Loucy (cell line): ENCODE data around the gene REC114.

ENCODE experiments used
- EZH2phosphoT487 ChIP-seq: fragments of 200-600 bp; IDR thresholded peaks from 2 replicates; pipeline ENCODE4 v1.6.1; 2018; ENCODE audit warnings: antibody characterized with exemption, mild to moderate bottlenecking, moderate library complexity, borderline replicate concordance
- TF ChIP-seq, protein P1 (sequence below): fragments of 200-600 bp; sonication (generic); conservative IDR thresholded peaks from 2 replicates; pipeline ENCODE4 v1.5.1; 2014; ENCODE audit warnings: mild to moderate bottlenecking, antibody characterized with exemption, low read length

DNA sequence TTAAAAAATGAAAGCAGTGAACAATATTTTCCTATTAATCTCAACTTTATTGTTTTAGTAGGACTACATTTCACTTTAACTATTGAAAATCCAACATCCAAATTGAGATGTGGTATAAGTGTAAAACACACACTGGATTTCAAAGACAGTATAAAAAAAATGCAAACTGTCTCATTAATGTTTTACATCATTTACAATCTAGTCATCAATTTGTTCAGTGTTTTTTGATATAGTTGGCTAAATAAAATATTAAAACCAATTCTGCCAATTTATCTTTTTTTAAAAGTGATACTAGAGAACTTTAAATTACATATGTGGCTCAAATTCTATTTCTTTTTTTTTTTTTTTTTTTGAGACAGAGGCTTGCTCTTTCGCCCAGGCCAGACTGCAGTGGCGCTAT lies 95.2 kb downstream of the REC114 start:
- TF ChIP-seq, protein P1, sequence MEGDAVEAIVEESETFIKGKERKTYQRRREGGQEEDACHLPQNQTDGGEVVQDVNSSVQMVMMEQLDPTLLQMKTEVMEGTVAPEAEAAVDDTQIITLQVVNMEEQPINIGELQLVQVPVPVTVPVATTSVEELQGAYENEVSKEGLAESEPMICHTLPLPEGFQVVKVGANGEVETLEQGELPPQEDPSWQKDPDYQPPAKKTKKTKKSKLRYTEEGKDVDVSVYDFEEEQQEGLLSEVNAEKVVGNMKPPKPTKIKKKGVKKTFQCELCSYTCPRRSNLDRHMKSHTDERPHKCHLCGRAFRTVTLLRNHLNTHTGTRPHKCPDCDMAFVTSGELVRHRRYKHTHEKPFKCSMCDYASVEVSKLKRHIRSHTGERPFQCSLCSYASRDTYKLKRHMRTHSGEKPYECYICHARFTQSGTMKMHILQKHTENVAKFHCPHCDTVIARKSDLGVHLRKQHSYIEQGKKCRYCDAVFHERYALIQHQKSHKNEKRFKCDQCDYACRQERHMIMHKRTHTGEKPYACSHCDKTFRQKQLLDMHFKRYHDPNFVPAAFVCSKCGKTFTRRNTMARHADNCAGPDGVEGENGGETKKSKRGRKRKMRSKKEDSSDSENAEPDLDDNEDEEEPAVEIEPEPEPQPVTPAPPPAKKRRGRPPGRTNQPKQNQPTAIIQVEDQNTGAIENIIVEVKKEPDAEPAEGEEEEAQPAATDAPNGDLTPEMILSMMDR = no peak
- TF ChIP-seq EZH2phosphoT487 = no peak
